MM.1S (cell line): Measurements from ENCODE around the gene KIF14.

Experiments
- DNase-seq: peaks from one replicate; pipeline ENCODE4 v3.0.0-alpha.2; 2015
- H2AFZ ChIP-seq: fragments of 300-600 bp; sonication (generic); 2 replicates; pipeline ENCODE4 v1.6.0; 2016; ENCODE audit warnings: antibody characterized with exemption, low read length
- H3F3A ChIP-seq: fragments of 300-600 bp; sonication (generic); 2 replicates; pipeline ENCODE4 v1.6.1; 2016; ENCODE audit warnings: mild to moderate bottlenecking, antibody characterized with exemption, low read length, moderate library complexity, mixed read lengths; ENCODE audit not compliant: insufficient read depth
- H3K27ac ChIP-seq: fragments of 300-600 bp; sonication (generic); 2 replicates; pipeline ENCODE4 v1.5.1; 2016; ENCODE audit warnings: mild to moderate bottlenecking, low read length
- H3K27me3 ChIP-seq: fragments of 300-600 bp; sonication (generic); replicated peaks from 2 replicates; pipeline ENCODE4 v1.6.0; 2016; ENCODE audit warnings: low read length; ENCODE audit not compliant: insufficient read depth
- H3K36me3 ChIP-seq: fragments of 300-600 bp; sonication (generic); replicated peaks from 2 replicates; pipeline ENCODE4 v1.6.1; 2016; ENCODE audit warnings: mild to moderate bottlenecking, low read length, mixed read lengths; ENCODE audit not compliant: insufficient read depth
- H3K4me1 ChIP-seq: fragments of 300-600 bp; sonication (generic); 2 replicates; pipeline ENCODE4 v1.6.1; 2016; ENCODE audit warnings: low read length, mixed read lengths
- H3K4me2 ChIP-seq: fragments of 300-600 bp; sonication (generic); 2 replicates; pipeline ENCODE4 v1.6.0; 2016; ENCODE audit warnings: low read depth, low read length
- H3K4me3 ChIP-seq: fragments of 300-600 bp; sonication (generic); 2 replicates; pipeline ENCODE4 v1.5.1; 2016; ENCODE audit warnings: low read length, mixed read lengths
- H3K79me2 ChIP-seq: fragments of 300-600 bp; sonication (generic); 2 replicates; pipeline ENCODE4 v1.6.1; 2016; ENCODE audit warnings: mixed run types, low read length, mixed read lengths
- H3K9ac ChIP-seq: fragments of 300-600 bp; sonication (generic); 2 replicates; pipeline ENCODE4 v1.6.1; 2016; ENCODE audit warnings: low read length, mixed read lengths
- H3K9me2 ChIP-seq: fragments of 300-600 bp; sonication (generic); replicated peaks from 2 replicates; pipeline ENCODE4 v1.6.1; 2016; ENCODE audit warnings: mild to moderate bottlenecking, low read length, mixed read lengths; ENCODE audit not compliant: insufficient read depth
- H3K9me3 ChIP-seq: fragments of 300-600 bp; sonication (generic); replicated peaks from 2 replicates; pipeline ENCODE4 v1.6.1; 2016; ENCODE audit warnings: mild to moderate bottlenecking, low read length, mixed read lengths; ENCODE audit not compliant: insufficient read depth
- H4K20me1 ChIP-seq: fragments of 300-600 bp; sonication (generic); 2 replicates; pipeline ENCODE4 v1.6.1; 2016; ENCODE audit warnings: mild to moderate bottlenecking, low read length, moderate library complexity, mixed read lengths; ENCODE audit not compliant: insufficient read depth
- CTCF ChIP-seq: fragments of 300-600 bp; sonication (generic); IDR thresholded peaks from 2 replicates; pipeline ENCODE4 v1.5.1; 2016; ENCODE audit warnings: antibody characterized with exemption, low read length, mixed read lengths
- EZH2 ChIP-seq: fragments of 300-600 bp; sonication (generic); optimal IDR thresholded peaks from 2 replicates; pipeline ENCODE3; 2017; ENCODE audit warnings: low read depth, mild to moderate bottlenecking, antibody characterized with exemption, low read length, mixed read lengths
- EZH2phosphoT487 ChIP-seq: fragments of 300-600 bp; sonication (generic); IDR thresholded peaks from 2 replicates; pipeline ENCODE4 v1.6.1; 2018; ENCODE audit warnings: antibody characterized with exemption, low read length

Gene KIF14

GRCh38 chr1:200512191-200512590 lies 108.4 kb downstream of the KIF14 start:
- Histone ChIP-seq H3K27me3 (no peaks in the 10 kb centered on the region), H3K27ac (no peak overlapping the region), H4K20me1 (no peaks in the 10 kb centered on the region), H3K9ac (no peak overlapping the region), H3K4me1 (no peaks in the 10 kb centered on the region), H3K9me3 (no peaks in the 10 kb centered on the region), H3K79me2 (no peaks in the 10 kb centered on the region), H2AFZ (no peak overlapping the region), H3K9me2 (no peaks in the 10 kb centered on the region), H3K4me3 (no peak overlapping the region), H3K4me2 (no peak overlapping the region), H3K36me3 (no peaks in the 10 kb centered on the region), H3F3A (no peaks in the 10 kb centered on the region)
- DNase-seq = no peak
- TF ChIP-seq EZH2phosphoT487 = no peak
- no peak for TF ChIP-seq EZH2
- no peak for TF ChIP-seq CTCF

GRCh38 chr1:200510228-200510623 lies 110.3 kb downstream of the KIF14 start:
- Histone ChIP-seq H2AFZ (no peak overlapping the region), H3K27me3 (no peaks in the 10 kb centered on the region), H3K4me3 (no peak overlapping the region), H3F3A (no peaks in the 10 kb centered on the region), H4K20me1 (no peaks in the 10 kb centered on the region), H3K9me2 (no peaks in the 10 kb centered on the region), H3K27ac (no peak overlapping the region), H3K9me3 (no peaks in the 10 kb centered on the region), H3K4me2 (no peak overlapping the region), H3K79me2 (no peaks in the 10 kb centered on the region), H3K9ac (no peak overlapping the region), H3K4me1 (no peaks in the 10 kb centered on the region), H3K36me3 (no peaks in the 10 kb centered on the region)
- TF ChIP-seq EZH2phosphoT487 (no peak), CTCF (peak; percentile 98)
- DNase-seq = peak; percentile 88

GRCh38 chr1:200506471-200506870 lies 114.1 kb downstream of the KIF14 start:
- Histone ChIP-seq H3K4me3 (no peak overlapping the region), H3K4me2 (no peak overlapping the region), H3K27ac (no peak overlapping the region), H3K27me3 (no peaks in the 10 kb centered on the region), H4K20me1 (no peaks in the 10 kb centered on the region), H3K9me3 (no peaks in the 10 kb centered on the region), H3K36me3 (no peaks in the 10 kb centered on the region), H3K9ac (no peak overlapping the region), H3F3A (no peaks in the 10 kb centered on the region), H3K79me2 (no peaks in the 10 kb centered on the region), H3K9me2 (no peaks in the 10 kb centered on the region), H2AFZ (no peak overlapping the region), H3K4me1 (no peaks in the 10 kb centered on the region)
- no peak for DNase-seq
- no peak for TF ChIP-seq EZH2
- TF ChIP-seq CTCF = no peak
- no peak for TF ChIP-seq EZH2phosphoT487

- Histone ChIP-seq H3F3A (no peaks in the 10 kb centered on the region), H4K20me1 (no peaks in the 10 kb centered on the region), H3K27me3 (no peaks in the 10 kb centered on the region), H3K9me3 (no peaks in the 10 kb centered on the region), H3K4me2 (no peak overlapping the region), H3K4me3 (no peak overlapping the region), H3K79me2 (no peaks in the 10 kb centered on the region), H3K9me2 (no peaks in the 10 kb centered on the region), H3K4me1 (no peaks in the 10 kb centered on the region), H3K36me3 (no peaks in the 10 kb centered on the region), H3K27ac (no peak overlapping the region), H2AFZ (no peak overlapping the region), H3K9ac (no peak overlapping the region)
- DNase-seq = no peak
- TF ChIP-seq EZH2 = no peak
- TF ChIP-seq CTCF = no peak
- no peak for TF ChIP-seq EZH2phosphoT487
Measured at GRCh38 chr1:200505257-200505656, 115.3 kb downstream of the KIF14 start.
